A549 (cell line): Measurements from ENCODE around the gene ZSCAN12. TPM values are rescaled to one million over a fixed set of nuclear protein-coding genes. Genes with fewer than 3 reads are reported as not detected.

Experiments
- ATAC-seq, 2 experiments: fragments of 200-7000 bp in 1 of 2; fragments of >200 bp in 1 of 2; cut with Nextera tagmentation in 1 of 2; cut with Tn5 transposase in 1 of 2; 3 replicates each; pipeline versions ENCODE4 v1.8.0 to v1.9.1; 2018 to 2020; ENCODE audit warnings: mild to moderate bottlenecking in 1 of 2, moderate library complexity in 1 of 2
- CTCF ChIA-PET: fragments of 300-600 bp; sonication (Branson Sonifier 250); formaldehyde crosslinking; extraction: SDS; loops from one replicate; lab custom pipeline; 2021; ENCODE audit warnings: antibody characterized with exemption, inconsistent platforms; lab: Yijun Ruan, JAX
- POLR2A ChIA-PET: fragments of 350-600 bp; formaldehyde crosslinking; extraction: SDS; loops from one replicate; lab custom pipeline; 2021; ENCODE audit warnings: antibody characterized with exemption, inconsistent platforms; lab: Yijun Ruan, JAX
- DNase-seq, 2 experiments: peaks; one replicate each; pipeline versions ENCODE4 v3.0.0 to v3.0.0-alpha.2; 2011 to 2016; ENCODE audit warnings: low read depth in 1 of 2, low spot score in 1 of 2
- FAIRE-seq: peaks from 2 replicates; lab custom pipeline; 2011; peaks lifted over from hg19 to GRCh38; lab: Jason Lieb, UNC
- H3K27ac ChIP-seq, 2 experiments: fragments of >200 bp; sonication (Bioruptor Twin); formaldehyde crosslinking; 3 replicates each; pipeline ENCODE4 v1.5.1; 2016 to 2017
- H3K4me1 ChIP-seq: fragments of >200 bp; sonication (Bioruptor Twin); formaldehyde crosslinking; 3 replicates; pipeline ENCODE4 v1.6.1; 2016
- H3K4me2 ChIP-seq: fragments of >200 bp; sonication (Bioruptor Twin); formaldehyde crosslinking; 3 replicates; pipeline ENCODE4 v1.6.1; 2016
- H3K4me3 ChIP-seq: fragments of >200 bp; sonication (Bioruptor Twin); formaldehyde crosslinking; 3 replicates; pipeline ENCODE4 v1.5.1; 2016
- H3K9me3 ChIP-seq: fragments of >200 bp; sonication (Bioruptor Twin); formaldehyde crosslinking; 3 replicates; pipeline ENCODE4 v1.6.1; 2016
- ATOH8 ChIP-seq: fragments of 250-450 bp; sonication (Bioruptor Pico); IDR thresholded peaks from 2 replicates; pipeline ENCODE4 v1.5.0; 2020; ENCODE audit warnings: low read depth, mild to moderate bottlenecking, moderate library complexity
- CHD2 ChIP-seq: fragments of 150-350 bp; IDR thresholded peaks from 2 replicates; pipeline ENCODE4 v1.6.1; 2014; ENCODE audit warnings: low read length; ENCODE audit not compliant: partially characterized antibody
- CHD4 ChIP-seq: fragments of 200-600 bp; sonication (generic); IDR thresholded peaks from 2 replicates; pipeline ENCODE4 v1.6.1; 2016; ENCODE audit warnings: antibody characterized with exemption, mild to moderate bottlenecking, borderline replicate concordance
- EHF ChIP-seq: fragments of 250-450 bp; sonication (Bioruptor Pico); IDR thresholded peaks from 2 replicates; pipeline ENCODE4 v1.5.0; 2020; ENCODE audit warnings: mild to moderate bottlenecking
- ESRRA ChIP-seq: fragments of 150-350 bp; IDR thresholded peaks from 2 replicates; pipeline ENCODE4 v1.6.1; 2014; ENCODE audit warnings: mild to moderate bottlenecking, low read length, borderline replicate concordance
- FOSL2 ChIP-seq, 2 experiments: fragments of 450-650 bp in 1 of 2; fragments of >200 bp in 1 of 2; sonication (Bioruptor Twin) in 1 of 2; formaldehyde crosslinking; IDR thresholded peaks; 2 replicates each; pipeline versions ENCODE4 v1.5.0 to v1.6.1; 2016 to 2020; ENCODE audit warnings: mild to moderate bottlenecking in 1 of 2, moderate library complexity in 1 of 2
- FOXS1 ChIP-seq: fragments of 250-450 bp; sonication (Bioruptor Pico); IDR thresholded peaks from 2 replicates; pipeline ENCODE4 v1.5.0; 2020; ENCODE audit warnings: mild to moderate bottlenecking, moderate library complexity
- HEYL ChIP-seq: fragments of 250-450 bp; sonication (Bioruptor Pico); IDR thresholded peaks from 2 replicates; pipeline ENCODE4 v1.8.0; 2021; ENCODE audit warnings: mild to moderate bottlenecking, moderate library complexity
- HMGXB4 ChIP-seq: fragments of 250-450 bp; sonication (Bioruptor Pico); IDR thresholded peaks from 2 replicates; pipeline ENCODE4 v1.5.0; 2021; ENCODE audit warnings: mild to moderate bottlenecking, moderate library complexity, borderline replicate concordance
- HOXB13 ChIP-seq: fragments of 250-450 bp; sonication (Bioruptor Pico); IDR thresholded peaks from 2 replicates; pipeline ENCODE4 v1.5.0; 2020; ENCODE audit warnings: low read depth, mild to moderate bottlenecking, moderate library complexity
- HOXB5 ChIP-seq: fragments of 250-450 bp; sonication (Bioruptor Pico); IDR thresholded peaks from 2 replicates; pipeline ENCODE4 v1.5.0; 2020; ENCODE audit warnings: mild to moderate bottlenecking, moderate library complexity
- JUNB ChIP-seq: fragments of >200 bp; sonication (Bioruptor Twin); formaldehyde crosslinking; IDR thresholded peaks from 2 replicates; pipeline ENCODE4 v1.6.1; 2016
- KDM1A ChIP-seq: fragments of 200-600 bp; sonication (generic); IDR thresholded peaks from 2 replicates; pipeline ENCODE4 v1.6.1; 2016; ENCODE audit warnings: low read depth, mild to moderate bottlenecking
- MAFK ChIP-seq: fragments of 450-650 bp; IDR thresholded peaks from 2 replicates; pipeline ENCODE4 v1.6.1; 2014; ENCODE audit not compliant: partially characterized antibody
- MAX ChIP-seq: IDR thresholded peaks from 2 replicates; pipeline ENCODE4 v1.6.1; 2012
- MAZ ChIP-seq: fragments of 150-350 bp; IDR thresholded peaks from 2 replicates; pipeline ENCODE4 v1.6.1; 2014; ENCODE audit warnings: antibody characterized with exemption, low read depth, low read length, borderline replicate concordance
- MYC ChIP-seq: IDR thresholded peaks from 2 replicates; pipeline ENCODE4 v1.6.1; 2012; ENCODE audit warnings: mild to moderate bottlenecking, inconsistent platforms, low read length, improper control_type of control experiment, borderline replicate concordance
- NFE2L2 ChIP-seq: fragments of 150-350 bp; conservative IDR thresholded peaks from 2 replicates; pipeline ENCODE4 v1.6.1; 2014; ENCODE audit warnings: low read length
- NPAS2 ChIP-seq: fragments of 250-450 bp; sonication (Bioruptor Pico); IDR thresholded peaks from 2 replicates; pipeline ENCODE4 v1.8.0; 2022; ENCODE audit warnings: mild to moderate bottlenecking, moderate library complexity, borderline replicate concordance
- PBX3 ChIP-seq: IDR thresholded peaks from 2 replicates; pipeline ENCODE4 v1.6.1; 2012
- TFCP2L1 ChIP-seq: fragments of 250-450 bp; sonication (Bioruptor Pico); IDR thresholded peaks from 2 replicates; pipeline ENCODE4 v1.5.0; 2021; ENCODE audit warnings: mild to moderate bottlenecking
- TP53 ChIP-seq: fragments of 250-450 bp; sonication (Bioruptor Pico); IDR thresholded peaks from 2 replicates; pipeline ENCODE4 v1.5.0; 2021; ENCODE audit warnings: mild to moderate bottlenecking, moderate library complexity
- USF2 ChIP-seq: fragments of 450-650 bp; IDR thresholded peaks from 2 replicates; pipeline ENCODE4 v1.6.1; 2014; ENCODE audit warnings: antibody characterized with exemption
- ZC3H11A ChIP-seq: fragments of 450-650 bp; IDR thresholded peaks from 2 replicates; pipeline ENCODE4 v1.6.1; 2014; ENCODE audit warnings: antibody characterized with exemption, mild to moderate bottlenecking
- ZFP36 ChIP-seq: fragments of 450-650 bp; IDR thresholded peaks from 2 replicates; pipeline ENCODE4 v1.6.1; 2014; ENCODE audit warnings: borderline replicate concordance; ENCODE audit not compliant: partially characterized antibody
- ZNF302 ChIP-seq: fragments of 250-450 bp; sonication (Bioruptor Pico); IDR thresholded peaks from 2 replicates; pipeline ENCODE4 v1.9.0; 2021; ENCODE audit warnings: inconsistent platforms, mild to moderate bottlenecking, moderate library complexity
- ZSCAN20 ChIP-seq: fragments of 250-450 bp; sonication (Bioruptor Pico); IDR thresholded peaks from 2 replicates; pipeline ENCODE4 v1.8.0; 2022; ENCODE audit warnings: mild to moderate bottlenecking, moderate library complexity
- WGBS: methylation state at CpG from one replicate; pipeline ENCODE4 v1.1.6; 2017; ENCODE audit errors: missing lambda C conversion rate; 5-methylcytosine and 5-hydroxymethylcytosine counted together
- polyA plus RNA-seq, 4 experiments: library from polyadenylated mRNA; depleted of rRNA in 3 of 4; stranded (reverse); fragments of >200 nt; fragmentation: RNase III in 1 of 4; extraction: RNeasy Plus Mini Kit Qiagen cat#74134 plus additional on column Dnase treatment in 1 of 4; gene quantifications; 2 replicates in 3 of 4; 3 replicates in 1 of 4; pipeline ENCODE4 v1.2.3, GENCODE V29; 2011 to 2017

Gene ZSCAN12
- polyA plus RNA-seq, 2 of the 4 experiments (the other 2 are of a cell fraction) = 1.9 to 3.3 TPM

- ChIA-PET POLR2A (interaction anchor here (1.6 to 1.9 kb wide), 2 partner anchors 19 to 88 kb away, joined by 7 to 12 read pairs; partner anchors contain the start of genes ZSCAN26 and ZSCAN31), CTCF (interaction anchor here (0.8 to 3.3 kb wide), 27 partner anchors 9 to 329 kb away, joined by 3 to 17 read pairs (median 4); partner anchors contain the start of genes ZKSCAN4, ZKSCAN8, ZSCAN12 and ZSCAN31)
- no peak overlapping the region for H3K4me3 ChIP-seq
- H3K9me3 ChIP-seq = no peaks in the 10 kb centered on the region
- ATAC-seq (no peak), FAIRE-seq (no peak), DNase-seq (no peak)
- peak overlapping the region; percentile 73 for H3K4me2 ChIP-seq
- TF ChIP-seq NFE2L2 (no peak), ZFP36 (no peak), HOXB13 (no peak), CHD2 (no peak), EHF (CRISPR knock-in tag) (no peak)
- WGBS = 93% methylated on average over 10 of the region's 10 CpGs
- H3K4me1 ChIP-seq = peaks cover 23% of the 10 kb centered on the region
- H3K27ac ChIP-seq = peak overlapping the region; percentile 61 to 87
These were observed 44.6 kb downstream of the ZSCAN12 start for GRCh38 chr6:28354688-28355554.

- Histone ChIP-seq H3K9me3 (no peaks in the 10 kb centered on the region), H3K4me2 (no peak overlapping the region), H3K4me1 (peaks cover 23% of the 10 kb centered on the region), H3K4me3 (no peak overlapping the region), H3K27ac (peak overlapping the region; percentile 61 to 87)
- POLR2A ChIA-PET = no interaction called here
- no peak for FAIRE-seq
- peak in 1 of 2 experiments; percentile 60 for DNase-seq
- WGBS = 64% methylated on average over 11 of the region's 11 CpGs
- TF ChIP-seq ESRRA (no peak), USF2 (no peak), CHD4 (no peak), MAZ (no peak), HOXB13 (peak; percentile 74; the same call in 1 of the 2 replicates), MYC (no peak), NFE2L2 (no peak), TP53 (CRISPR knock-in tag) (0 out of 2 replicates have a peak, but pooled peaks have one; percentile 45), JUNB (no peak), KDM1A (no peak), HMGXB4 (no peak), MAX (no peak), NPAS2 (CRISPR knock-in tag) (no peak), EHF (CRISPR knock-in tag) (peak; percentile 50; the same call in 1 of the 2 replicates), HEYL (CRISPR knock-in tag) (peak; percentile 95), FOXS1 (CRISPR knock-in tag) (no peak; the same call in 1 of the 2 replicates), ZSCAN20 (CRISPR knock-in tag) (peak; percentile 85), MAFK (peak; percentile 70), CHD2 (no peak), PBX3 (no peak), ATOH8 (peak; percentile 91), FOSL2 (IDR thresholded peaks at IDR 0.05) (no peak), FOSL2 (CRISPR knock-in tag; IDR thresholded peaks at IDR 0.05) (no peak), ZC3H11A (no peak), ZNF302 (CRISPR knock-in tag) (0 out of 2 replicates have a peak, but pooled peaks have one; percentile 39), HOXB5 (peak; percentile 76; the same call in 1 of the 2 replicates), TFCP2L1 (CRISPR knock-in tag) (no peak)
- CTCF ChIA-PET = interaction anchor here (0.9 to 2.1 kb wide), 2 partner anchors 10 to 246 kb away, joined by 3 to 6 read pairs; no protein-coding TSS in a partner anchor
- ATAC-seq = no peak
These were observed 45.4 kb downstream of the ZSCAN12 start for GRCh38 chr6:28353981-28354676.
